KOPT-K1 (cell line): ENCODE measurements around the gene BAAT.

Experiments used
- H3K27ac ChIP-seq: fragments of 200-600 bp; sonication (generic); 2 replicates; pipeline ENCODE4 v1.5.1; 2016; ENCODE audit warnings: antibody characterized with exemption, mild to moderate bottlenecking, low read depth, low read length; ENCODE audit not compliant: poor library complexity, severe bottlenecking
- H3K36me3 ChIP-seq: fragments of 200-600 bp; sonication (generic); 2 replicates; pipeline ENCODE4 v1.5.1; 2017; ENCODE audit warnings: antibody characterized with exemption, mild to moderate bottlenecking, low read length, moderate library complexity; ENCODE audit not compliant: insufficient read depth
- H3K9me3 ChIP-seq: fragments of 200-600 bp; sonication (generic); 2 replicates; pipeline ENCODE4 v1.5.1; 2017; ENCODE audit warnings: antibody characterized with exemption, low read length, mild to moderate bottlenecking; ENCODE audit not compliant: insufficient read depth, poor library complexity, severe bottlenecking

The BAAT gene

GRCh38 chr9:101325053-101325452 is 59.8 kb downstream of the BAAT start:
- no peaks in the 10 kb centered on the region for H3K9me3 ChIP-seq
- H3K27ac ChIP-seq, result no peak overlapping the region
- no peaks in the 10 kb centered on the region for H3K36me3 ChIP-seq

- no peak overlapping the region for H3K27ac ChIP-seq
- no peaks in the 10 kb centered on the region for H3K36me3 ChIP-seq
- no peaks in the 10 kb centered on the region for H3K9me3 ChIP-seq
These were observed 60.5 kb downstream of the BAAT start for GRCh38 chr9:101324245-101324804.

- H3K27ac ChIP-seq, result no peak overlapping the region
These were observed 61.7 kb downstream of the BAAT start for GRCh38 chr9:101323129-101323528.

GRCh38 chr9:101317735-101318134 is 67.1 kb downstream of the BAAT start:
- Histone ChIP-seq H3K36me3 (no peaks in the 10 kb centered on the region), H3K9me3 (no peaks in the 10 kb centered on the region), H3K27ac (no peak overlapping the region)

More at GRCh38 chr9:101323129-101323528, 61.7 kb downstream of the BAAT start:
- Histone ChIP-seq H3K9me3 (no peaks in the 10 kb centered on the region), H3K36me3 (no peaks in the 10 kb centered on the region)

GRCh38 chr9:101315112-101315450 is 69.7 kb downstream of the BAAT start:
- no peak overlapping the region for H3K27ac ChIP-seq

GRCh38 chr9:101312661-101313060 is 72.1 kb downstream of the BAAT start:
- Histone ChIP-seq H3K9me3 (no peaks in the 10 kb centered on the region), H3K27ac (no peak overlapping the region), H3K36me3 (no peaks in the 10 kb centered on the region)

More at GRCh38 chr9:101315112-101315450, 69.7 kb downstream of the BAAT start:
- Histone ChIP-seq H3K36me3 (no peaks in the 10 kb centered on the region), H3K9me3 (no peaks in the 10 kb centered on the region)

GRCh38 chr9:101311758-101312420 is 72.9 kb downstream of the BAAT start:
- H3K9me3 ChIP-seq, result no peaks in the 10 kb centered on the region
- no peak overlapping the region for H3K27ac ChIP-seq
- no peaks in the 10 kb centered on the region for H3K36me3 ChIP-seq

- H3K36me3 ChIP-seq, result no peaks in the 10 kb centered on the region
- no peak overlapping the region for H3K27ac ChIP-seq
- no peaks in the 10 kb centered on the region for H3K9me3 ChIP-seq
These were observed 73.6 kb downstream of the BAAT start for GRCh38 chr9:101311191-101311590.
